Muscle layer of colon (tissue), 2 donors: Measurements from ENCODE around the gene ZNF502.

Source experiments
- H3K27ac ChIP-seq: one replicate; pipeline ENCODE4 v1.7.0; 2013; ENCODE audit warnings: low read depth, mild to moderate bottlenecking, low read length, moderate library complexity
- H3K27me3 ChIP-seq, 2 donors: one replicate each; pipeline ENCODE4 v1.7.0; 2013; ENCODE audit warnings: low read length in 2 of 2, mild to moderate bottlenecking in 2 of 2; ENCODE audit not compliant: insufficient read depth in 2 of 2, control insufficient read depth in 1 of 2
- H3K36me3 ChIP-seq: one replicate; pipeline ENCODE4 v1.7.0; 2013; ENCODE audit warnings: mild to moderate bottlenecking, low read length; ENCODE audit not compliant: insufficient read depth
- H3K4me1 ChIP-seq: one replicate; pipeline ENCODE4 v1.7.0; 2013; ENCODE audit warnings: mild to moderate bottlenecking, low read length; ENCODE audit not compliant: insufficient read depth
- H3K4me3 ChIP-seq, 2 donors: one replicate each; pipeline ENCODE4 v1.7.0; 2013; ENCODE audit warnings: low read length in 2 of 2, low read depth in 1 of 2, mild to moderate bottlenecking in 1 of 2, moderate library complexity in 1 of 2
- H3K9ac ChIP-seq: one replicate; pipeline ENCODE4 v1.7.0; 2013; ENCODE audit warnings: low read length
- H3K9me3 ChIP-seq: one replicate; pipeline ENCODE4 v1.7.0; 2013; ENCODE audit warnings: mild to moderate bottlenecking, low read length
- donor health status: abdominal sarcoma.
- donor health status: Adenocarcinoma of cecum.

ZNF502 gene

DNA sequence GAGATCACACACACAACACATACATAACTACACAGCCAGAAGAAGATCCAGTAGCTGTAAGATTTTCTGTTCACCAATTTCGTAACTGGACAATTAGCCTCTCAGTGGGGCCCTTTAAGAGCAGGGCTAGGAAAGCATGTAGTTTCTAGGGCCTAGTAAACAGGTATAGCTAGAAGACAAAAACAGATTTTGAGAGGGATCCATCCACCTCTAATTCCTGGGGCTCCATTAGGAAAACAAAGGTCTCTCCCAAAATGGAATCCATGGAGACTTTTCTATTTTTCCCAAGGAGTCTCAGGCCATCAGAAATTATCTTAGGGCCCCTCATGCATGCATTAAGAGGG, 59.6 kb downstream of the ZNF502 start:
- Histone ChIP-seq H3K9me3 (no peaks in the 10 kb centered on the region), H3K4me3 (no peak overlapping the region), H3K27ac (no peak overlapping the region), H3K27me3 (no peaks in the 10 kb centered on the region), H3K36me3 (no peaks in the 10 kb centered on the region), H3K4me1 (no peaks in the 10 kb centered on the region), H3K9ac (no peak overlapping the region)
